ENCODE results near the gene KCNT1.

DNA sequence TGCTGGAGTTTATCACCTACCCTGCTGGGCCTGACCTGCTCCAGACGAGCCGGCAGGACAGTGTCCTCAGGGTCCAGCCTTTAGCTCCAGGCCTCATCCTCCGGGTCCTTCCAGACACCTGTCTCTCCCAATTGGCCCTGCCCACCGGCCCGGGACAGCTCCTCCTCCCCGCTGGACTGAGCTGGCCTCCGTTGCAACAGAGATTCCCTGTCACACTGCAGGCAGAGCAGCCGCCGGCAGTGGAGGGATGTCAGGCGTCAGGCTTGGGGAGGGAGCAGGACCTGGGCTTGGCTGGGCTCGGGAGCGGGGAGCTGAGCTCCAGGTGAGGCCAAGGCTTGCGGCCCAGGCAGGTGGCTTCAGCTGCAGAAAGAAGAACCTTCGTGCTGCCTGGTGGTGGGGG is 1.7 kb downstream of the KCNT1 start:
- TF ChIP-seq, protein P1, sequence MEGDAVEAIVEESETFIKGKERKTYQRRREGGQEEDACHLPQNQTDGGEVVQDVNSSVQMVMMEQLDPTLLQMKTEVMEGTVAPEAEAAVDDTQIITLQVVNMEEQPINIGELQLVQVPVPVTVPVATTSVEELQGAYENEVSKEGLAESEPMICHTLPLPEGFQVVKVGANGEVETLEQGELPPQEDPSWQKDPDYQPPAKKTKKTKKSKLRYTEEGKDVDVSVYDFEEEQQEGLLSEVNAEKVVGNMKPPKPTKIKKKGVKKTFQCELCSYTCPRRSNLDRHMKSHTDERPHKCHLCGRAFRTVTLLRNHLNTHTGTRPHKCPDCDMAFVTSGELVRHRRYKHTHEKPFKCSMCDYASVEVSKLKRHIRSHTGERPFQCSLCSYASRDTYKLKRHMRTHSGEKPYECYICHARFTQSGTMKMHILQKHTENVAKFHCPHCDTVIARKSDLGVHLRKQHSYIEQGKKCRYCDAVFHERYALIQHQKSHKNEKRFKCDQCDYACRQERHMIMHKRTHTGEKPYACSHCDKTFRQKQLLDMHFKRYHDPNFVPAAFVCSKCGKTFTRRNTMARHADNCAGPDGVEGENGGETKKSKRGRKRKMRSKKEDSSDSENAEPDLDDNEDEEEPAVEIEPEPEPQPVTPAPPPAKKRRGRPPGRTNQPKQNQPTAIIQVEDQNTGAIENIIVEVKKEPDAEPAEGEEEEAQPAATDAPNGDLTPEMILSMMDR (IDR thresholded peaks at IDR 0.05) = no peak
- no peak for TF ChIP-seq POLR2A (IDR thresholded peaks at IDR 0.05)
